GM18499 (cell line): Measurements from ENCODE around the gene LRP1B.
A peak's percentile ranks its signal among the peaks of the same experiment; 100 is the strongest.

Experiments
- ATAC-seq: cut with Tn5 transposase; IDR thresholded peaks from one replicate; pipeline ENCODE4 v1.9.1; 2021; ENCODE audit warnings: moderate number of reproducible peaks; ENCODE audit not compliant: insufficient read depth, unreplicated experiment

LRP1B gene

GRCh38 chr2:142131010-142131669 lies at the start of gene LRP1B:
TSS of gene LRP1B (minus strand) at chr2:142131016. CDS start at chr2:142130729, 287 bp downstream.
- ATAC-seq = no peak

GRCh38 chr2:142179686-142180085 lies 48.9 kb upstream of the LRP1B start:
- ATAC-seq = no peak

- no peak for ATAC-seq
Measured at GRCh38 chr2:142178604-142179003, 47.8 kb upstream of the LRP1B start.

- ATAC-seq = no peak
Measured at GRCh38 chr2:142176941-142177340, 46.1 kb upstream of the LRP1B start.

- ATAC-seq = no peak
Measured at GRCh38 chr2:142175813-142176338, 45.1 kb upstream of the LRP1B start.

GRCh38 chr2:142174176-142174575 lies 43.4 kb upstream of the LRP1B start:
- no peak for ATAC-seq

- no peak for ATAC-seq
Measured at GRCh38 chr2:142170847-142171246, 40.0 kb upstream of the LRP1B start.

- ATAC-seq = peak; percentile 96
Measured at GRCh38 chr2:142165790-142166189, 35.0 kb upstream of the LRP1B start.

- no peak for ATAC-seq
Measured at GRCh38 chr2:142153601-142154000, 22.8 kb upstream of the LRP1B start.

- ATAC-seq = no peak
Measured at GRCh38 chr2:142150453-142150852, 19.6 kb upstream of the LRP1B start.

- no peak for ATAC-seq
Measured at GRCh38 chr2:142144547-142144946, 13.7 kb upstream of the LRP1B start.

- ATAC-seq = no peak
Measured at GRCh38 chr2:142142595-142142994, 11.8 kb upstream of the LRP1B start.

- no peak for ATAC-seq
Measured at GRCh38 chr2:142140434-142140845, 9.6 kb upstream of the LRP1B start.

- no peak for ATAC-seq
Measured at GRCh38 chr2:142139384-142139783, 8.6 kb upstream of the LRP1B start.

- no peak for ATAC-seq
Measured at GRCh38 chr2:142136571-142136970, 5.8 kb upstream of the LRP1B start.

- no peak for ATAC-seq
Measured at GRCh38 chr2:142134911-142135310, 4.1 kb upstream of the LRP1B start.

- no peak for ATAC-seq
Measured at GRCh38 chr2:142130111-142131009, 456 bp downstream of the LRP1B start.

GRCh38 chr2:142128105-142128504 lies 2.7 kb downstream of the LRP1B start:
- no peak for ATAC-seq

- no peak for ATAC-seq
Measured at GRCh38 chr2:142127248-142127647, 3.6 kb downstream of the LRP1B start.

GRCh38 chr2:142124706-142125105 lies 6.1 kb downstream of the LRP1B start:
- no peak for ATAC-seq

- no peak for ATAC-seq
Measured at GRCh38 chr2:142119347-142119746, 11.5 kb downstream of the LRP1B start.
